Measurements from ENCODE around the gene GYPA.

- TF ChIP-seq POLR2A (IDR thresholded peaks at IDR 0.05), result no peak
- no peak for TF ChIP-seq CTCF (IDR thresholded peaks at IDR 0.05)
Measured at GRCh38 chr4:144141493-144141892, 975 bp upstream of the GYPA start.
